K562 (cell line): ENCODE results near the gene GPD2. TPM values are rescaled to one million over a fixed set of nuclear protein-coding genes. Genes with fewer than 3 reads are reported as not detected.

ENCODE experiments used
- ATAC-seq: fragments of 200-7000 bp; cut with Tn5 transposase; 3 replicates; pipeline ENCODE4 v1.9.1; 2020; ENCODE audit warnings: moderate library complexity
- BruUV-seq: library from RNA; stranded (reverse); fragments of 400-500 nt; replicated peaks from 2 replicates; lab custom pipeline; 2021; lab: Mats Ljungman, UMichigan
- CTCF ChIA-PET: fragments of 300-600 bp; formaldehyde crosslinking; extraction: SDS; loops from one replicate; lab custom pipeline; 2021; ENCODE audit warnings: low intra/inter-chr PET ratio; lab: Yijun Ruan, JAX
- POLR2A ChIA-PET: fragments of 300-600, 350-650 bp; sonication (Branson Sonifier 250); formaldehyde crosslinking; extraction: SDS; loops from one replicate; lab custom pipeline; 2021; ENCODE audit warnings: antibody characterized with exemption, inconsistent platforms; lab: Yijun Ruan, JAX
- DNase-seq, 4 experiments: peaks; one replicate each; pipeline versions ENCODE4 v3.0.0 to v3.0.0-alpha.2; 2011 to 2018; ENCODE audit warnings: low spot score in 3 of 4, mixed read lengths in 3 of 4; ENCODE audit errors: extremely low read depth in 1 of 4
- FAIRE-seq: peaks from 2 replicates; lab custom pipeline; 2011; peaks lifted over from hg19 to GRCh38; lab: Jason Lieb, UNC
- H2AFZ ChIP-seq: 2 replicates; pipeline ENCODE4 v1.6.0; 2011; ENCODE audit warnings: low read depth, low read length, control low read depth, inconsistent platforms
- H3K27ac ChIP-seq: fragments of 200-600 bp; 3 replicates; pipeline ENCODE4 v1.8.0; 2011; ENCODE audit warnings: low read depth, mild to moderate bottlenecking, control low read depth, inconsistent platforms, low read length, moderate library complexity, mixed read lengths; ENCODE audit errors: extremely low read depth
- H3K27me3 ChIP-seq, 2 experiments: fragments of 300-600 bp in 1 of 2; 2 replicates in 1 of 2; 3 replicates in 1 of 2; pipeline versions ENCODE4 v1.6.0 to v1.8.0; 2011; ENCODE audit warnings: inconsistent platforms in 2 of 2, low read length in 2 of 2, mild to moderate bottlenecking in 1 of 2, mixed read lengths in 1 of 2, moderate library complexity in 1 of 2; ENCODE audit not compliant: control insufficient read depth in 2 of 2, insufficient read depth in 2 of 2
- H3K36me3 ChIP-seq: fragments of 300-600 bp; 3 replicates; pipeline ENCODE4 v1.8.0; 2011; ENCODE audit warnings: mild to moderate bottlenecking, low read length, inconsistent platforms; ENCODE audit not compliant: control insufficient read depth, insufficient read depth
- H3K4me1 ChIP-seq, 2 experiments: fragments of 200-600 bp in 1 of 2; replicated peaks in 1 of 2; 2 replicates in 1 of 2; 3 replicates in 1 of 2; pipeline versions ENCODE4 v1.5.1 to v1.8.0; 2011; ENCODE audit warnings: inconsistent platforms in 2 of 2, low read length in 2 of 2, mild to moderate bottlenecking in 1 of 2, mixed read lengths in 1 of 2, moderate library complexity in 1 of 2; ENCODE audit not compliant: control insufficient read depth in 2 of 2, insufficient read depth in 2 of 2
- H3K4me2 ChIP-seq: 2 replicates; pipeline ENCODE4 v1.6.1; 2011; ENCODE audit warnings: low read length, control low read depth, inconsistent platforms, mixed read lengths; ENCODE audit not compliant: insufficient read depth
- H3K4me3 ChIP-seq: fragments of 200-600 bp; sonication (generic), shearing (Covaris generic); 2 replicates; pipeline ENCODE4 v1.5.1; 2016; ENCODE audit warnings: control low read depth, inconsistent platforms
- H3K79me2 ChIP-seq: fragments of 200-600 bp; 3 replicates; pipeline ENCODE4 v1.8.0; 2011; ENCODE audit warnings: low read length, inconsistent platforms; ENCODE audit not compliant: control insufficient read depth, insufficient read depth
- H3K9ac ChIP-seq, 2 experiments: 2 replicates each; pipeline versions ENCODE4 v1.6.0 to v1.6.1; 2011; ENCODE audit warnings: low read depth in 2 of 2, low read length in 2 of 2, control low read depth in 1 of 2, inconsistent platforms in 1 of 2, mild to moderate bottlenecking in 1 of 2, mixed read lengths in 1 of 2; ENCODE audit not compliant: insufficient read depth in 1 of 2
- H3K9me1 ChIP-seq: one replicate; pipeline ENCODE4 v1.6.0; 2011; ENCODE audit warnings: inconsistent platforms, mild to moderate bottlenecking, low read length, moderate library complexity; ENCODE audit not compliant: control insufficient read depth, insufficient read depth
- H3K9me3 ChIP-seq: replicated peaks from 2 replicates; pipeline ENCODE4 v1.5.1; 2011; ENCODE audit warnings: low read depth, low read length, inconsistent platforms; ENCODE audit not compliant: control insufficient read depth, insufficient read depth
- H4K20me1 ChIP-seq: replicated peaks from 2 replicates; pipeline ENCODE4 v1.6.1; 2011; ENCODE audit warnings: low read length, inconsistent platforms, mixed read lengths; ENCODE audit not compliant: control insufficient read depth, insufficient read depth
- ATF3 ChIP-seq, 2 experiments: fragments of 450-650 bp in 1 of 2; sonication (generic) in 1 of 2; formaldehyde crosslinking in 1 of 2; IDR thresholded peaks in 1 of 2; conservative IDR thresholded peaks in 1 of 2; 2 replicates each; pipeline versions ENCODE4 v1.6.1 to v1.8.1; 2016 to 2023; ENCODE audit warnings: mild to moderate bottlenecking in 2 of 2, moderate library complexity in 2 of 2, inconsistent platforms in 1 of 2, missing genetic modification reagents in 1 of 2
- ATF6 ChIP-seq: sonication (generic); formaldehyde crosslinking; IDR thresholded peaks from 2 replicates; pipeline ENCODE4 v1.4.0; 2020; ENCODE audit warnings: mild to moderate bottlenecking, missing genetic modification reagents
- BRCA1 ChIP-seq, 2 experiments: fragments of 450-650 bp in 1 of 2; sonication (generic) in 1 of 2; formaldehyde crosslinking in 1 of 2; IDR thresholded peaks; 2 replicates each; pipeline versions ENCODE4 v1.5.0 to v1.6.1; 2017 to 2020; ENCODE audit warnings: mild to moderate bottlenecking in 1 of 2, missing genetic modification reagents in 1 of 2
- CSDE1 ChIP-seq, 2 experiments: fragments of 450-650 bp; IDR thresholded peaks; 2 replicates each; pipeline ENCODE4 v1.6.1; 2016; ENCODE audit warnings: mild to moderate bottlenecking in 1 of 2
- NFIX ChIP-seq: fragments of 250-450 bp; sonication (Bioruptor Pico); IDR thresholded peaks from 2 replicates; pipeline ENCODE4 v1.4.0; 2020; ENCODE audit warnings: low read depth, mild to moderate bottlenecking, moderate library complexity
- SMARCA5 ChIP-seq: fragments of 450-650 bp; IDR thresholded peaks from 2 replicates; pipeline ENCODE4 v1.6.1; 2016
- TCFL5 ChIP-seq: fragments of 250-450 bp; sonication (Bioruptor Pico); conservative IDR thresholded peaks from 2 replicates; pipeline ENCODE4 v1.6.1; 2021; ENCODE audit warnings: mild to moderate bottlenecking, moderate library complexity, matching md5 sums
- THAP7 ChIP-seq: fragments of 250-450 bp; sonication (Bioruptor Pico); IDR thresholded peaks from 2 replicates; pipeline ENCODE4 v1.5.0; 2021
- ZBTB2 ChIP-seq: fragments of 450-650 bp; IDR thresholded peaks from 2 replicates; pipeline ENCODE4 v1.6.1; 2016; ENCODE audit warnings: antibody characterized with exemption
- ZBTB26 ChIP-seq: fragments of 450-650 bp; formaldehyde crosslinking; IDR thresholded peaks from 2 replicates; pipeline ENCODE4 v1.4.0; 2022; ENCODE audit warnings: missing genetic modification characterization
- ZFP91 ChIP-seq: sonication (generic); formaldehyde crosslinking; IDR thresholded peaks from 2 replicates; pipeline ENCODE4 v1.8.0; 2022; ENCODE audit warnings: mild to moderate bottlenecking, missing genetic modification reagents
- ZNF699 ChIP-seq: fragments of 250-450 bp; sonication (Bioruptor Pico); IDR thresholded peaks from 2 replicates; pipeline ENCODE4 v1.8.0; 2021; ENCODE audit warnings: mild to moderate bottlenecking, moderate library complexity; ENCODE audit not compliant: insufficient replicate concordance
- ZNF780A ChIP-seq: fragments of 250-450 bp; sonication (Bioruptor Pico); IDR thresholded peaks from 2 replicates; pipeline ENCODE4 v1.5.0; 2021; ENCODE audit warnings: mild to moderate bottlenecking
- in situ Hi-C: fragments of 300-500 bp; cut with MboI; formaldehyde crosslinking; loops from 4 replicates; pipeline ENCODE4 v1.15.0; 2018; ENCODE audit warnings: inconsistent platforms, mixed read lengths
- intact Hi-C: fragments of 100-400 bp; cut with micrococcal nuclease; formaldehyde crosslinking; loops from 2 replicates; pipeline ENCODE4 v1.14.2; 2022
- polyA plus RNA-seq, 8 experiments: library from polyadenylated mRNA; depleted of rRNA in 4 of 8; stranded (reverse) in 5 of 8; unstranded in 3 of 8; fragments of >200 nt; fragmentation: Nextera tagmentation in 2 of 8; fragmentation: Illumina TruSeq in 1 of 8; extraction: Ambion mirVana in 2 of 8; extraction: Trizol in 1 of 8; gene quantifications; 2 replicates each; pipeline versions ENCODE4 v1.2.1 to v1.2.3, GENCODE V29; 2011 to 2014; ENCODE audit warnings: inconsistent platforms in 1 of 8, missing spikeins in 1 of 8
- total RNA-seq, 7 experiments: library from RNA; depleted of rRNA in 6 of 7; stranded (reverse); fragments of >200 nt in 6 of 7; fragmentation: Illumina TruSeq in 2 of 7; extraction: Trizol in 2 of 7; gene quantifications; 2 replicates each; pipeline versions ENCODE4 v1.2.1 to v1.2.3, GENCODE V29; 2011 to 2021; ENCODE audit warnings: low replicate concordance in 1 of 7

Gene GPD2
- total and polyA plus RNA-seq, 9 of the 15 experiments (the other 6 are each of a cell fraction or from before 2014, with no cell fraction given), result 5.2 to 39.2 (median 19.0) TPM

- no peak for ATAC-seq
- FAIRE-seq, result peak; percentile 29
- no peak overlapping the region for H3K4me3 ChIP-seq
- in situ Hi-C loops (no loop called here), intact Hi-C loops (no loop called here)
- BruUV-seq, result no TSS peak
- ChIA-PET CTCF (no interaction called here), POLR2A (no interaction called here)
- H3K79me2 ChIP-seq, result no peaks in the 10 kb centered on the region
- no peaks in the 10 kb centered on the region for H3K36me3 ChIP-seq
- no peak overlapping the region for H3K9ac ChIP-seq
- no peaks in the 10 kb centered on the region for H3K27me3 ChIP-seq
- H3K27ac ChIP-seq, result no peak overlapping the region
- H3K9me3 ChIP-seq, result no peaks in the 10 kb centered on the region
- no peaks in the 10 kb centered on the region for H3K9me1 ChIP-seq
- DNase-seq, result no peak
- H3K4me2 ChIP-seq, result no peak overlapping the region
- H3K4me1 ChIP-seq, result no peaks in the 10 kb centered on the region
- no peak overlapping the region for H2AFZ ChIP-seq
- H4K20me1 ChIP-seq, result no peaks in the 10 kb centered on the region
- TF ChIP-seq SMARCA5 (no peak), THAP7 (CRISPR knock-in tag) (no peak), TCFL5 (CRISPR knock-in tag) (no peak), CSDE1 (IDR thresholded peaks at IDR 0.05) (no peak), ATF6 (CRISPR knock-in tag) (no peak), NFIX (CRISPR knock-in tag) (no peak), ZBTB26 (CRISPR knock-in tag) (no peak), ZNF780A (no peak), ATF3 (IDR thresholded peaks at IDR 0.05) (no peak), ATF3 (CRISPR knock-in tag; conservative IDR thresholded peaks at IDR 0.05) (no peak), ZNF699 (no peak), ZFP91 (CRISPR knock-in tag) (no peak), BRCA1 (IDR thresholded peaks at IDR 0.05) (no peak), BRCA1 (CRISPR knock-in tag; IDR thresholded peaks at IDR 0.05) (no peak), ZBTB2 (no peak)
Observed at GRCh38 chr2:156492979-156493378, 56.8 kb downstream of the GPD2 start.
